ENCODE results near the gene MED12L.
A peak's percentile ranks its signal among the peaks of the same experiment; 100 is the strongest.

Gene MED12L

GRCh38 chr3:151305060-151305774 is 219.8 kb downstream of the MED12L start (continued):
- TF ChIP-seq, protein P1, sequence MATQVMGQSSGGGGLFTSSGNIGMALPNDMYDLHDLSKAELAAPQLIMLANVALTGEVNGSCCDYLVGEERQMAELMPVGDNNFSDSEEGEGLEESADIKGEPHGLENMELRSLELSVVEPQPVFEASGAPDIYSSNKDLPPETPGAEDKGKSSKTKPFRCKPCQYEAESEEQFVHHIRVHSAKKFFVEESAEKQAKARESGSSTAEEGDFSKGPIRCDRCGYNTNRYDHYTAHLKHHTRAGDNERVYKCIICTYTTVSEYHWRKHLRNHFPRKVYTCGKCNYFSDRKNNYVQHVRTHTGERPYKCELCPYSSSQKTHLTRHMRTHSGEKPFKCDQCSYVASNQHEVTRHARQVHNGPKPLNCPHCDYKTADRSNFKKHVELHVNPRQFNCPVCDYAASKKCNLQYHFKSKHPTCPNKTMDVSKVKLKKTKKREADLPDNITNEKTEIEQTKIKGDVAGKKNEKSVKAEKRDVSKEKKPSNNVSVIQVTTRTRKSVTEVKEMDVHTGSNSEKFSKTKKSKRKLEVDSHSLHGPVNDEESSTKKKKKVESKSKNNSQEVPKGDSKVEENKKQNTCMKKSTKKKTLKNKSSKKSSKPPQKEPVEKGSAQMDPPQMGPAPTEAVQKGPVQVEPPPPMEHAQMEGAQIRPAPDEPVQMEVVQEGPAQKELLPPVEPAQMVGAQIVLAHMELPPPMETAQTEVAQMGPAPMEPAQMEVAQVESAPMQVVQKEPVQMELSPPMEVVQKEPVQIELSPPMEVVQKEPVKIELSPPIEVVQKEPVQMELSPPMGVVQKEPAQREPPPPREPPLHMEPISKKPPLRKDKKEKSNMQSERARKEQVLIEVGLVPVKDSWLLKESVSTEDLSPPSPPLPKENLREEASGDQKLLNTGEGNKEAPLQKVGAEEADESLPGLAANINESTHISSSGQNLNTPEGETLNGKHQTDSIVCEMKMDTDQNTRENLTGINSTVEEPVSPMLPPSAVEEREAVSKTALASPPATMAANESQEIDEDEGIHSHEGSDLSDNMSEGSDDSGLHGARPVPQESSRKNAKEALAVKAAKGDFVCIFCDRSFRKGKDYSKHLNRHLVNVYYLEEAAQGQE (tag by site-specific recombination; IDR thresholded peaks at IDR 0.05), result no peak
- TF ChIP-seq GLIS1 (tag by site-specific recombination; IDR thresholded peaks at IDR 0.05) (peak; percentile 51; the same call in 1 of the 2 replicates), TRIM28 (IDR thresholded peaks at IDR 0.05; ENCODE audit: borderline replicate concordance, low read length) (0 out of 2 replicates have a peak, but pooled peaks have one; percentile 13), ZNF473 (tag by site-specific recombination; IDR thresholded peaks at IDR 0.05) (no peak), ZNF140 (tag by site-specific recombination; IDR thresholded peaks at IDR 0.05) (no peak), ZNF132 (tag by site-specific recombination; IDR thresholded peaks at IDR 0.05; ENCODE audit: borderline replicate concordance) (no peak), ZNF626 (tag by site-specific recombination; IDR thresholded peaks at IDR 0.05) (no peak), ZSCAN4 (tag by site-specific recombination; IDR thresholded peaks at IDR 0.05) (no peak), ZNF266 (tag by site-specific recombination; IDR thresholded peaks at IDR 0.05; ENCODE audit: low read depth) (no peak), MYNN (tag by site-specific recombination; IDR thresholded peaks at IDR 0.05; ENCODE audit: borderline replicate concordance) (no peak), ZNF629 (tag by site-specific recombination; IDR thresholded peaks at IDR 0.05) (peak; percentile 41; the same call in 1 of the 2 replicates), ZNF174 (tag by site-specific recombination; IDR thresholded peaks at IDR 0.05) (no peak), PRDM6 (tag by site-specific recombination; IDR thresholded peaks at IDR 0.05) (no peak), ZNF366 (tag by site-specific recombination; conservative IDR thresholded peaks at IDR 0.05) (0 out of 2 replicates have a peak, but pooled peaks have one; percentile 41), ZNF274 (IDR thresholded peaks at IDR 0.05; ENCODE audit: low read length) (no peak), ZNF274 (tag by site-specific recombination; IDR thresholded peaks at IDR 0.05; ENCODE audit: borderline replicate concordance) (no peak), ZNF510 (tag by site-specific recombination; IDR thresholded peaks at IDR 0.05; ENCODE audit: insufficient replicate concordance) (no peak), ZNF404 (tag by site-specific recombination; IDR thresholded peaks at IDR 0.05) (no peak), GLI2 (tag by site-specific recombination; IDR thresholded peaks at IDR 0.05; ENCODE audit: borderline replicate concordance, low read depth) (no peak), ZNF610 (tag by site-specific recombination; IDR thresholded peaks at IDR 0.05; ENCODE audit: borderline replicate concordance) (peak; percentile 89; the same call in 1 of the 2 replicates), ZNF555 (tag by site-specific recombination; conservative IDR thresholded peaks at IDR 0.05) (no peak)
- TF ChIP-seq, protein P2, sequence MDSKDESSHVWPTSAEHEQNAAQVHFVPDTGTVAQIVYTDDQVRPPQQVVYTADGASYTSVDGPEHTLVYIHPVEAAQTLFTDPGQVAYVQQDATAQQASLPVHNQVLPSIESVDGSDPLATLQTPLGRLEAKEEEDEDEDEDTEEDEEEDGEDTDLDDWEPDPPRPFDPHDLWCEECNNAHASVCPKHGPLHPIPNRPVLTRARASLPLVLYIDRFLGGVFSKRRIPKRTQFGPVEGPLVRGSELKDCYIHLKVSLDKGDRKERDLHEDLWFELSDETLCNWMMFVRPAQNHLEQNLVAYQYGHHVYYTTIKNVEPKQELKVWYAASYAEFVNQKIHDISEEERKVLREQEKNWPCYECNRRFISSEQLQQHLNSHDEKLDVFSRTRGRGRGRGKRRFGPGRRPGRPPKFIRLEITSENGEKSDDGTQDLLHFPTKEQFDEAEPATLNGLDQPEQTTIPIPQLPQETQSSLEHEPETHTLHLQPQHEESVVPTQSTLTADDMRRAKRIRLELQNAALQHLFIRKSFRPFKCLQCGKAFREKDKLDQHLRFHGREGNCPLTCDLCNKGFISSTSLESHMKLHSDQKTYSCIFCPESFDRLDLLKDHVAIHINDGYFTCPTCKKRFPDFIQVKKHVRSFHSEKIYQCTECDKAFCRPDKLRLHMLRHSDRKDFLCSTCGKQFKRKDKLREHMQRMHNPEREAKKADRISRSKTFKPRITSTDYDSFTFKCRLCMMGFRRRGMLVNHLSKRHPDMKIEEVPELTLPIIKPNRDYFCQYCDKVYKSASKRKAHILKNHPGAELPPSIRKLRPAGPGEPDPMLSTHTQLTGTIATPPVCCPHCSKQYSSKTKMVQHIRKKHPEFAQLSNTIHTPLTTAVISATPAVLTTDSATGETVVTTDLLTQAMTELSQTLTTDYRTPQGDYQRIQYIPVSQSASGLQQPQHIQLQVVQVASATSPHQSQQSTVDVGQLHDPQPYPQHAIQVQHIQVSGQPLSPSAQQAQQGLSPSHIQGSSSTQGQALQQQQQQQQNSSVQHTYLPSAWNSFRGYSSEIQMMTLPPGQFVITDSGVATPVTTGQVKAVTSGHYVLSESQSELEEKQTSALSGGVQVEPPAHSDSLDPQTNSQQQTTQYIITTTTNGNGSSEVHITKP (tag by site-specific recombination; IDR thresholded peaks at IDR 0.05), result peak; percentile 82
- TF ChIP-seq, protein P3, sequence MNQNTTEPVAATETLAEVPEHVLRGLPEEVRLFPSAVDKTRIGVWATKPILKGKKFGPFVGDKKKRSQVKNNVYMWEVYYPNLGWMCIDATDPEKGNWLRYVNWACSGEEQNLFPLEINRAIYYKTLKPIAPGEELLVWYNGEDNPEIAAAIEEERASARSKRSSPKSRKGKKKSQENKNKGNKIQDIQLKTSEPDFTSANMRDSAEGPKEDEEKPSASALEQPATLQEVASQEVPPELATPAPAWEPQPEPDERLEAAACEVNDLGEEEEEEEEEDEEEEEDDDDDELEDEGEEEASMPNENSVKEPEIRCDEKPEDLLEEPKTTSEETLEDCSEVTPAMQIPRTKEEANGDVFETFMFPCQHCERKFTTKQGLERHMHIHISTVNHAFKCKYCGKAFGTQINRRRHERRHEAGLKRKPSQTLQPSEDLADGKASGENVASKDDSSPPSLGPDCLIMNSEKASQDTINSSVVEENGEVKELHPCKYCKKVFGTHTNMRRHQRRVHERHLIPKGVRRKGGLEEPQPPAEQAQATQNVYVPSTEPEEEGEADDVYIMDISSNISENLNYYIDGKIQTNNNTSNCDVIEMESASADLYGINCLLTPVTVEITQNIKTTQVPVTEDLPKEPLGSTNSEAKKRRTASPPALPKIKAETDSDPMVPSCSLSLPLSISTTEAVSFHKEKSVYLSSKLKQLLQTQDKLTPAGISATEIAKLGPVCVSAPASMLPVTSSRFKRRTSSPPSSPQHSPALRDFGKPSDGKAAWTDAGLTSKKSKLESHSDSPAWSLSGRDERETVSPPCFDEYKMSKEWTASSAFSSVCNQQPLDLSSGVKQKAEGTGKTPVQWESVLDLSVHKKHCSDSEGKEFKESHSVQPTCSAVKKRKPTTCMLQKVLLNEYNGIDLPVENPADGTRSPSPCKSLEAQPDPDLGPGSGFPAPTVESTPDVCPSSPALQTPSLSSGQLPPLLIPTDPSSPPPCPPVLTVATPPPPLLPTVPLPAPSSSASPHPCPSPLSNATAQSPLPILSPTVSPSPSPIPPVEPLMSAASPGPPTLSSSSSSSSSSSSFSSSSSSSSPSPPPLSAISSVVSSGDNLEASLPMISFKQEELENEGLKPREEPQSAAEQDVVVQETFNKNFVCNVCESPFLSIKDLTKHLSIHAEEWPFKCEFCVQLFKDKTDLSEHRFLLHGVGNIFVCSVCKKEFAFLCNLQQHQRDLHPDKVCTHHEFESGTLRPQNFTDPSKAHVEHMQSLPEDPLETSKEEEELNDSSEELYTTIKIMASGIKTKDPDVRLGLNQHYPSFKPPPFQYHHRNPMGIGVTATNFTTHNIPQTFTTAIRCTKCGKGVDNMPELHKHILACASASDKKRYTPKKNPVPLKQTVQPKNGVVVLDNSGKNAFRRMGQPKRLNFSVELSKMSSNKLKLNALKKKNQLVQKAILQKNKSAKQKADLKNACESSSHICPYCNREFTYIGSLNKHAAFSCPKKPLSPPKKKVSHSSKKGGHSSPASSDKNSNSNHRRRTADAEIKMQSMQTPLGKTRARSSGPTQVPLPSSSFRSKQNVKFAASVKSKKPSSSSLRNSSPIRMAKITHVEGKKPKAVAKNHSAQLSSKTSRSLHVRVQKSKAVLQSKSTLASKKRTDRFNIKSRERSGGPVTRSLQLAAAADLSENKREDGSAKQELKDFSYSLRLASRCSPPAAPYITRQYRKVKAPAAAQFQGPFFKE (tag by site-specific recombination; IDR thresholded peaks at IDR 0.05; ENCODE audit: borderline replicate concordance), result no peak

Data from HEK293 (cell line).